Activated T-cell treated with anti-CD3 and anti-CD28 coated beads, Interleukin-2, amount 50 U/mL, for 72 hours (primary cell): ENCODE data around the gene TRAPPC13. TPM values are rescaled to one million over a fixed set of nuclear protein-coding genes. Genes with fewer than 3 reads are reported as not detected.
"Not testable (repeated sequence)": the region's sequence is repeated elsewhere in the genome, so short reads cannot be mapped to it uniquely, and the experiment has no call there.

Experiments used
- ATAC-seq, 2 donors: fragments of 150-1000 bp; cut with Tn5 transposase; replicated peaks in 1 of 2; 2 replicates each; pipeline ENCODE4 v1.10.0; 2021; ENCODE audit warnings: moderate library complexity in 2 of 2, mild to moderate bottlenecking in 1 of 2
- DNase-seq, 2 donors: peaks; one replicate each; pipeline ENCODE4 v3.0.0; 2021 to 2022; ENCODE audit warnings: mixed read lengths in 1 of 2
- H3K27ac Mint-ChIP-seq: one replicate; pipeline ENCODE4 v1.8.0; 2022; ENCODE audit warnings: mild to moderate bottlenecking, moderate library complexity, mixed read lengths
- H3K27me3 Mint-ChIP-seq: one replicate; pipeline ENCODE4 v1.8.0; 2022; ENCODE audit warnings: low read depth, mixed read lengths
- H3K36me3 Mint-ChIP-seq, 2 donors: one replicate each; pipeline ENCODE4 v1.8.0; 2022; ENCODE audit warnings: mixed read lengths in 2 of 2, mild to moderate bottlenecking in 1 of 2; ENCODE audit not compliant: insufficient read depth in 2 of 2
- H3K4me1 Mint-ChIP-seq: one replicate; pipeline ENCODE4 v1.8.0; 2022; ENCODE audit warnings: low read depth, mixed read lengths
- H3K4me3 Mint-ChIP-seq, 2 donors: one replicate each; pipeline ENCODE4 v1.8.0; 2022; ENCODE audit warnings: mild to moderate bottlenecking in 2 of 2, mixed read lengths in 2 of 2, moderate library complexity in 2 of 2
- H3K9me3 Mint-ChIP-seq, 2 donors: one replicate each; pipeline ENCODE4 v1.8.0; 2022; ENCODE audit warnings: mixed read lengths in 2 of 2
- total RNA-seq, 2 donors: library from RNA; stranded (reverse); gene quantifications; one replicate each; pipeline ENCODE4 v1.2.3, GENCODE V29; 2022

The TRAPPC13 gene, protein sequence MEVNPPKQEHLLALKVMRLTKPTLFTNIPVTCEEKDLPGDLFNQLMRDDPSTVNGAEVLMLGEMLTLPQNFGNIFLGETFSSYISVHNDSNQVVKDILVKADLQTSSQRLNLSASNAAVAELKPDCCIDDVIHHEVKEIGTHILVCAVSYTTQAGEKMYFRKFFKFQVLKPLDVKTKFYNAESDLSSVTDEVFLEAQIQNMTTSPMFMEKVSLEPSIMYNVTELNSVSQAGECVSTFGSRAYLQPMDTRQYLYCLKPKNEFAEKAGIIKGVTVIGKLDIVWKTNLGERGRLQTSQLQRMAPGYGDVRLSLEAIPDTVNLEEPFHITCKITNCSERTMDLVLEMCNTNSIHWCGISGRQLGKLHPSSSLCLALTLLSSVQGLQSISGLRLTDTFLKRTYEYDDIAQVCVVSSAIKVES
- 10 to 100 TPM; 23.4 to 29.5 TPM for total RNA-seq

DNA sequence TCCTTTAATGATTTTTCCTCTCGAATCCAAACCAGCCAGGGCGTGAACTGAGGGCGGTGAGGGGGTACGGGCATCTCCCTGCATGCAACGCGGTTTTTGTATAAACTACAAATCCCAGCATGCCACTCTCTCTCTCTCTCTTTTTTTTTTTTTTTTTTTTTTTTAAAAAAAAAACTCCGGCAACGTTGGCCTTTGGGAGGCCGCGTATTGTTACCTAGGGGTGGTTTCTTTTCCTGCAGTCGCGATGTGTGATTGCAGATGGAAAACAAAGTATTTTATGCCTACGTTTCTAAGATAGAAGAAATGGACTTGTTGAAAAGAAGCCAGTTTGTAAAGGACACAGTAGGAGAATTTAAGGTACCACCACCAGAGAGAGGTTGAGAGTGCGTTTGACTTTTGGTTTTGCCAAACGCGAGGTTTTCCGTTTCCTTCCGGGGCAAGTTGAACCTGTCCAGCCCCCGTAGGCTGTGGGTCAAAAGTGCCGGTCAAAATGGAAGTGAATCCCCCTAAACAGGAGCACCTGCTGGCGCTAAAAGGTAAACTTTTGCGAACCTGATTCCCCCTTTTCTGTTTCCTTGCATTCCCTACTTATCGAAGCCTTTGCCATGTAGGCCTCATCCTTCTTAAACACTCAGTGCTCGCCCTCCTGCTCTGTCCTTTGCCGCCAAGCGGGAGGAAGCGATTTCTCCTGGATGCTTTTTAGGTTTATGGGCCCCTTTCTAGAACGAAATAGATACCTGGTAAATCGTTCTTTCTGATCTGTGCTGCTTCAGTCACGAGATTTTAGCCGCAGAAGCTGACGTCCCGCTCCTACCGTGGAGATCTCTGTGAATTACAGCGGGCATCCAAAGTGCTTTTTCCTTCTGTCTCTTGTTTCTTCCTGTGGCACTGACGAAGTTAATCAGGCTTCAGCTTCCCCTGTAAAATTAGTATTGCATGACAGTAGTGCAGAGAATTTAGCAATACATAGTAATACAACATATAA is at the start of gene TRAPPC13, which contains the start of gene SHLD3:
TRAPPC13 (plus strand) TSS at position 457 of the 985 bp plus-strand sequence; CDS start at position 491, 34 bp downstream.
SHLD3 (plus strand) TSS at position 457 of the 985 bp plus-strand sequence. CDS start 4,561 bp downstream, outside the sequence.
- peak within 1 kb of the TSS; percentile 98 for H3K27ac Mint-ChIP-seq
- H3K9me3 Mint-ChIP-seq: no peaks in the 10 kb centered on the region
- DNase-seq (peak; percentile 80 to 85), ATAC-seq (peak; percentile 80 to 81)
- H3K27me3 Mint-ChIP-seq: no peaks in the 10 kb centered on the region
- peaks cover 7 to 9% of the 10 kb centered on the region in 2 donors for H3K36me3 Mint-ChIP-seq
- peaks cover 42% of the 10 kb centered on the region for H3K4me1 Mint-ChIP-seq
- peak within 1 kb of the TSS; percentile 97 to 100 for H3K4me3 Mint-ChIP-seq

DNA sequence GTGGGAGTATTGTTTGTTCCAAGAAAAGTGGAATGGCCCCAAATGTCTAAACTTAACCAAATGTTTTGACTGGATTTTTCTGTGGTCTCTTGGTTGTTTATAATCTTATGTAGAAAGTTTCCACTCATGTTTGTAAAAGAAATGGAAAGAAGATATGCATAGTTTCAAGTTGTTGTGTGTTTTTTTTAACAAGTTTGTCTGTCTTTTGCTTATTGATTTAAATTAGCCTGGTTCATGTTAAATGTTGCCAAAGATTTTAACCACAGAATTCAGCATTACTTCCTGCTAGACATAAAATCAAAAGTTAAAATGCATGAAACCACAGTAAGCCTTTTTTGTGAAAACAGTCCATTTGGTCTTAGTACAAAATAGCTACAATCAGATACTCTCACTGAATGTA is 47.7 kb upstream of the TRAPPC13 start:
- Mint-ChIP-seq H3K9me3 (no peaks in the 10 kb centered on the region), H3K4me1 (peaks cover 12% of the 10 kb centered on the region), H3K4me3 (no peak overlapping the region), H3K27me3 (no peaks in the 10 kb centered on the region), H3K36me3 (peaks cover 2 to 19% of the 10 kb centered on the region in 2 donors), H3K27ac (peak overlapping the region; percentile 89)
- DNase-seq (no peak), ATAC-seq (no peak)

DNA sequence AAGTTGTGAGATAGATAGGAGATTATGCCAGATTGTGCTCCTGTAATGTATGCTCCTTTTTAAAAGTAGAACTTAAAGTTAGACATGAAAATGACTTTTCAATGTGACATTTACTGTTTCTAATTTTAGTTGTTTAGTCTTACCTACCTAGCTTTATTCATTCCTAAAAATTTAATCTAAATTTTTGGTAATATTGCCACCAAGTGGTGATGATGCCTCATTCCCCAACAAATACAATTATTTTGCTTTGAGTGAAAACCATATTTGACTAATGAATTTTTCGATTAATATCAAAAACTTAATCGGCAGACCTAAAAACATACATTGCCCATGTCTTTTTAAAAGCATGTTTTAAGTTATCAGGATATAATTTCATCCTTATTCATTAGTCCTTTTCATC is 36.1 kb upstream of the TRAPPC13 start:
- H3K4me1 Mint-ChIP-seq: no peaks in the 10 kb centered on the region
- H3K4me3 Mint-ChIP-seq: no peak overlapping the region
- ATAC-seq (no peak), DNase-seq (no peak)
- no peaks in the 10 kb centered on the region for H3K27me3 Mint-ChIP-seq
- H3K36me3 Mint-ChIP-seq: peaks cover 8 to 10% of the 10 kb centered on the region in 2 donors
- no peaks in the 10 kb centered on the region for H3K9me3 Mint-ChIP-seq
- no peak overlapping the region for H3K27ac Mint-ChIP-seq

DNA sequence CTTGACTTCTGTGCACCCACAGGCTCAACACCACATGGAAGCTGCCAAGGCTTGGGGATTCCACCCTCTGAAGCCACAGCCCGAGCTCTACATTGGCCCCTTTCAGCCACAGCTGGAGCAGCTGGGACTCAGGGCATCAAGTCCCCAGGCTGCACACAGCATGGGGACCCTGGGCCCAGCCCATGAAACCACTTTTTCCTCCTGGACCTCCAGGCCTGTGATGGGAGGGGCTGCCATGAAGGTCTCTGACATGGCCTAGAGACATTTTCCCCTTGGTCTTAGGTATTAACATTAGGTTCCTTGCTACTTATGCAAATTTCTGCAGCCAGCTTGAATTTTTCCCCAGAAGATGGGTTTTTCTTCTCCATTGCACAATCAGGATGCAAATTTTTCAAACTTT is 23.1 kb upstream of the TRAPPC13 start:
- not testable (repeated sequence) for H3K4me3 Mint-ChIP-seq, ATAC-seq, H3K4me1 Mint-ChIP-seq, H3K27me3 Mint-ChIP-seq, H3K27ac Mint-ChIP-seq, DNase-seq
- Mint-ChIP-seq H3K9me3 (peaks cover 5 to 14% of the 10 kb centered on the region in 2 donors), H3K36me3 (peaks cover 30 to 43% of the 10 kb centered on the region in 2 donors)

DNA sequence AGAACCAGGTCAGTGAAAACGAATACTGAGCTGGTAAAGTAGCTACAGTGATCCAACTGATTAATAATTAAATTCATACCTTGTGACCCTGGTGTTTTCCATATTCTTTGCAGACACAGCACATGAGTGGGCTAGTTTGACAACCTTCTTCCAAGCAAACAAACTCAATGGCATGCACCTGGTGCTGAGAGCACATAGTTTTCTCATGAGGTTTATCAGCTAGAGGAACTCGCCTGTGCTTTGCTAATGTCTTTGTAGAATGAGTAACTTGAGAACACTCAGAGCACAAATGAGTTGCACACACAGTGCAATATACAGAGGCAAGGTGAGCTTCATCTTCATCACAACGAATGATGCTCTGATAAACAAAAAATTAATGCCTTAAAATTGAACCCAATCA is 13.3 kb upstream of the TRAPPC13 start:
- no peak overlapping the region for H3K4me3 Mint-ChIP-seq
- H3K27me3 Mint-ChIP-seq: no peaks in the 10 kb centered on the region
- H3K36me3 Mint-ChIP-seq: peaks cover 13 to 19% of the 10 kb centered on the region in 2 donors
- H3K4me1 Mint-ChIP-seq: no peaks in the 10 kb centered on the region
- no peak for DNase-seq
- no peak for ATAC-seq
- H3K27ac Mint-ChIP-seq: peak overlapping the region; percentile 40
- no peaks in the 10 kb centered on the region for H3K9me3 Mint-ChIP-seq

DNA sequence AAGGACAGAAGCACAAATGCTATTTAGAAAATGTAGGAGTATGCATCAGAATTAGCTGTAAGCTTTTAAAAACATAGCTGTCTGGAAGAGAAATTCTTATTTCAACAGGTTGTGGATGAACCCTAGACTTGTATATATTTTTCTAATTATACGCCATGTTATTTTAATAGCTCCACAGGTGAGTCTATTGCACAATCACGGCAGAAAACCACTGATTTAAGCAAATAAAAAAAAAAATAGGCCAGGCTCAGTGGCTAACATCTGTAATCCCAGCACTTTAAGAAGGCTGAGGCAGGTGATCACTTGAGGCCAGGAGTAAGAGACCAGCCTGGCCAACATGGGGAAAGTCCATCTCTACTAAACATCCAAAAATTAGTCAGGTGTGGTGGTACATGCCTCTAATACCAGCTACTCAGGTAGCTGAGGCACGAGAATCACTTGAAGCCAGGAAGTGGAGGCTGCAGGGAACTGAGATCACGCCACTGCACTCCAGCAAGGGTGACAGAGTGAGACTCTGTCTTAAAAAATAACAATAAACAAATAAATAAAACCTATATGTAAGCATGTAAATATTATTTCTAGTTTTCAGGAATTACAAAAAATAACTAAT is 12.4 kb upstream of the TRAPPC13 start:
- no peaks in the 10 kb centered on the region for H3K27me3 Mint-ChIP-seq
- ATAC-seq (no peak), DNase-seq (no peak)
- H3K4me3 Mint-ChIP-seq: no peak overlapping the region
- peaks cover 9 to 19% of the 10 kb centered on the region in 2 donors for H3K36me3 Mint-ChIP-seq
- no peaks in the 10 kb centered on the region for H3K9me3 Mint-ChIP-seq
- no peak overlapping the region for H3K27ac Mint-ChIP-seq
- no peaks in the 10 kb centered on the region for H3K4me1 Mint-ChIP-seq

DNA sequence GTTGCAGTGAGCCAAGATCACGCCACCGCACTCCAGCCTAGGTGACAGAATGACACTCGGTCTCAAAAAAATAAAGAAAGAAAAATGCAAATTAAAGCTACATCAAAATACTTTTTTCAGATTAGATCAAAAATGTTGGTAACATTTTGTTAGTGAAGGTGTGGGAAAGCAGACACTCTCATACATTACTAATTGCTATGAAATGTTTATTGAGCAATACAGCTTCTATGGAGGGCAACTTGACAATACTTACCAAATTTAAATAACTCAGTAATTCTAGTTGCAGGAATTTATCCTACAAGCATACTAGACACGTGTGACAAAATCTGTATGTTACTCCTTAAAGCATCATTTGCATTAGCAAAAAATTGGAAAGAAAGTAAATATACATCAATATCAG is 4.8 kb upstream of the TRAPPC13 start:
- ATAC-seq (no peak), DNase-seq (no peak)
- Mint-ChIP-seq H3K4me1 (peaks cover 22% of the 10 kb centered on the region), H3K36me3 (peaks cover 2 to 3% of the 10 kb centered on the region in 2 donors), H3K27ac (no peak overlapping the region), H3K4me3 (no peak overlapping the region), H3K9me3 (no peaks in the 10 kb centered on the region), H3K27me3 (no peaks in the 10 kb centered on the region)

DNA sequence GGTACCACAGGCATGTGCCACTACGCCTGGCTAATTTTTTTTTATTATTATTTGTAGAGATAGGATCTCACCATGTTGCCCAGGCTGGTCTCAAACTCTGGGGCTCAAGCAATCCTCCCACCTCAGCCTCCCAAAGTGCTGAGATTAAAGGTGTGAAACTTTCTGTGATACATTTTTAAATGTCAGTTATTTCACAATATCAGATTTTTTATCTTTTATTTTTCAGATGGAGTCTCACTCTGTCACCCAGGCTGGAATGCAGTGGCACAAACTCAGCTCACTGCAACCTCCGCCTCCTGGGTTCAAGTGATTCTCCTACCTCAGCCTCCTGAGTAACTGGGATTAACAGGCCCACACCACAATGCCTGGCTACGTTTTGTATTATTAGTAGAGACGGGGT is 2.9 kb upstream of the TRAPPC13 start:
- DNase-seq, H3K36me3 Mint-ChIP-seq, H3K27ac Mint-ChIP-seq, H3K9me3 Mint-ChIP-seq, H3K27me3 Mint-ChIP-seq, ATAC-seq: not testable (repeated sequence)
- Mint-ChIP-seq H3K4me1 (peaks cover 34% of the 10 kb centered on the region), H3K4me3 (peak overlapping the region; percentile 97 to 100)

DNA sequence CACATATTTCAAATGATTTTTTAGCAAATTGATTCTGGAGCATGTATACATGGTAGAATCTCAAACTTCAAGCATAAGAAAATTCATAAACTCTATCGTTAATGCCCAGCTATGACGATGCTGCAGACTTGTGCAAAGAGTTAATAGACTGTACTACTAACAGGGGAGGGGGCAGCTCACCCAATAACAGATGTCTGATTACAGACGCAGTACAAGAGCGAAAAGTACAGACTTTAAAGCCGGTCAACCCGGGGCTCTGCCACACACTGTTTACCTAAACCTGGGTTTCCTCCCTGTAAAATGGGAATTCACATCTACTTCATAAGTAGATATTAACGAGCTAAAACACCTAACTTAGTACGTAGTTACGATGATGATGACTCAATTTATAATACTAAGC is 1.3 kb upstream of the TRAPPC13 start:
- Mint-ChIP-seq H3K9me3 (no peaks in the 10 kb centered on the region), H3K27ac (peak overlapping the region; percentile 98), H3K27me3 (no peaks in the 10 kb centered on the region), H3K4me3 (peak overlapping the region; percentile 97 to 100), H3K4me1 (peaks cover 36% of the 10 kb centered on the region), H3K36me3 (peaks cover 5% of the 10 kb centered on the region in 2 donors)
- DNase-seq (no peak), ATAC-seq (no peak)

DNA sequence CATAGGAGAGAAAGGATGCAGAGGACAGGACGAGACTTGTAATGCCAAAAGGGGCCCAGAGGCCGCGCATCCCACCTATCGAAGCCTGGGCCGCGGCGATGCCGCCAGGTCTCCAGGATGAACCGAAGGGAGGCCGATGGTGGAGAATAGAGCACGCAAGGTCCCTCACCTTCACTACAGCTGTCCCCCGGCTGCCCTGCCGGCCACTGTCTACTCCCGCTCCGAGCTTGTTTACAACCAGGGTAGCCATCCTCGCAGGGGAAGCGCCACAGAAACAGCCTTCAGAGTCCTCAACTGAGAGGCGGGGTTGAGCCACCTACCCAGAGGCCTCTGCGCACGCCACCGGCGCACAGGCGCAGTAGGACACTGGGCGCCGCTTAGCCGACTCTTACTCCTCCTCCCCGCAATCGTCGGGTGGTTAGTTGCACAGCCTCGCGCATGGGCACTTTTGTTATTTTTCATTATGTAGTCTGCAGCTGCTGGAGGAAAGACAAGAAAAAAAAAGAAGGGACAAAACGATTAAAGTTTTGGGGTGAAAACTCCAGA is 729 bp upstream of the TRAPPC13 start, which contains the start of gene TRIM23:
TRIM23 (minus strand) TSS at position 309 of the 546 bp plus-strand sequence; CDS start at position 250, 59 bp downstream.
- Mint-ChIP-seq H3K27me3 (no peaks in the 10 kb centered on the region), H3K36me3 (peaks cover 5% of the 10 kb centered on the region in 2 donors), H3K4me3 (peak within 1 kb of the TSS; percentile 97 to 100), H3K4me1 (peaks cover 36% of the 10 kb centered on the region), H3K27ac (peak within 1 kb of the TSS; percentile 98), H3K9me3 (no peaks in the 10 kb centered on the region)
- ATAC-seq (peak; percentile 96 to 97), DNase-seq (peak; percentile 90 to 94)

DNA sequence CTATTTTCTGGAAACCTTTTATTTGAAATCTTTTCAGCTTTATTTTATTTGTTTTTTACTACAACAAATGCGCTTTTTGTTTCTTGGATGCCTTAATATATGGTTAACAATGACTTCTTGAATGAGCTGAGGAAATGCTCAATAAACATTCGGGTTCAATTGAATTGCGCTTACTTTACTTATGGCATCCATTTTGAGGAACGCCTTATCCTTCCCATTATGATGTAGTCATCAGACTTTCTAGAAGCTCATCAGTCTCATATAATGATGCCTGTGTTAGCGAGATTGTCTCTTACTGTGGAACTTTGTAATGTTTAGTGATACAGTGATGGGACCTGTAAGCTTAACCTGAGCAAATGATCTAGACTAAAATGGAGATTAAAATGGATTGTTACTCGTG is 916 bp downstream of the TRAPPC13 start:
- no peak for ATAC-seq
- peaks cover 7 to 9% of the 10 kb centered on the region in 2 donors for H3K36me3 Mint-ChIP-seq
- DNase-seq: no peak
- no peaks in the 10 kb centered on the region for H3K9me3 Mint-ChIP-seq
- H3K27ac Mint-ChIP-seq: peak overlapping the region; percentile 98
- peaks cover 43% of the 10 kb centered on the region for H3K4me1 Mint-ChIP-seq
- no peaks in the 10 kb centered on the region for H3K27me3 Mint-ChIP-seq
- H3K4me3 Mint-ChIP-seq: peak overlapping the region; percentile 97 to 100

DNA sequence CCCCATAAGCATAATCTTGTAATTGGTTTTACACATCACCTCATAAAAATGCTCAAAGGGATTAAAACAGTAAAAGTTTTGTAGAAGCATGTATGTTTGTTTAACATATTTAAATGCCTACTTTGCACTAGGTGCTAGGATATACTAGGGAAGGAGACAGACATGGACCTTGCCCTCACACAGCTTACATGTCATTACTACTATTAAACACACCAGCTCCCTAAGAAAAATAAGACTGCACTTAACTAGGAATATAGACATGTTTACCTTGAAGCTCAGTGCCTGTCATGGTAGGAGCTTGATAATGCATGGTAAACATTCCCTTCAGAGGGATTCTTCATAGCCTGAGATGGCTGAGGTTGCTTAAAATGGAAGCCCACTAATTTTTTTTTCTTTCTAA is 6.2 kb downstream of the TRAPPC13 start:
- DNase-seq: no peak
- Mint-ChIP-seq H3K9me3 (no peaks in the 10 kb centered on the region), H3K27me3 (no peaks in the 10 kb centered on the region), H3K27ac (no peak overlapping the region), H3K36me3 (peaks cover 2 to 4% of the 10 kb centered on the region in 2 donors), H3K4me3 (no peak overlapping the region), H3K4me1 (peaks cover 21% of the 10 kb centered on the region)
- ATAC-seq: no peak
